ENCODE results near the gene SELENOM. TPM values are rescaled to one million over a fixed set of nuclear protein-coding genes. Genes with fewer than 3 reads are reported as not detected.

The SELENOM gene
- polyA plus RNA-seq, 1 donor (not counting 4 experiments of a cell fraction or from before 2014, with no cell fraction given) = 9.1 TPM

- dilution Hi-C loops (cut with MboI; ENCODE audit: extremely low pct_ligation_motif_present, low sequenced_read_pairs) = loop anchor here (25.0 kb wide), 1 partner anchor 93 kb away; the partner anchor contains the start of genes MORC2 and TUG1
- no peaks in the 10 kb centered on the region for H3K27me3 ChIP-seq (ENCODE audit: control insufficient read depth, extremely low read depth, insufficient read depth, low read length)
- H3K79me2 ChIP-seq (ENCODE audit: control insufficient read depth, insufficient read depth, low read length) = no peaks in the 10 kb centered on the region
- H3K9ac ChIP-seq (ENCODE audit: control insufficient read depth, extremely low read depth, insufficient read depth, low read length) = peak overlapping the region; percentile 43
- DNase-seq (ENCODE audit: low read depth, low spot score) (no peak), FAIRE-seq (no peak)
- no peaks in the 10 kb centered on the region for H4K20me1 ChIP-seq (ENCODE audit: control insufficient read depth, extremely low read depth, insufficient read depth, low read length)
- H2AFZ ChIP-seq (ENCODE audit: control insufficient read depth, low read length) = no peak overlapping the region
- peaks cover 16% of the 10 kb centered on the region for H3K4me1 ChIP-seq (ENCODE audit: control insufficient read depth, extremely low read depth, insufficient read depth, low read length)
- H3K4me2 ChIP-seq (ENCODE audit: control insufficient read depth, extremely low read depth, insufficient read depth, low read depth, low read length) = peak overlapping the region; percentile 35
- TF ChIP-seq CTCF (optimal IDR thresholded peaks at IDR 0.05 in 1 of 3, IDR thresholded peaks at IDR 0.05 in 1 of 3, conservative IDR thresholded peaks at IDR 0.05 in 1 of 3; ENCODE audit: extremely low read depth in 1 of 3, insufficient read depth in 2 of 3, low read length in 3 of 3) = no peak
- TF ChIP-seq EZH2 (IDR thresholded peaks at IDR 0.05; ENCODE audit: low read length) = no peak
- no peaks in the 10 kb centered on the region for H3K9me3 ChIP-seq (ENCODE audit: control insufficient read depth, low read depth, low read length)
- H3K9me1 ChIP-seq (ENCODE audit: control insufficient read depth, extremely low read depth, insufficient read depth, low read length) = no peaks in the 10 kb centered on the region
- peak overlapping the region; percentile 55 for H3K27ac ChIP-seq (ENCODE audit: control insufficient read depth, insufficient read depth, low read length)
- H3K4me3 ChIP-seq (ENCODE audit: control insufficient read depth in 2 of 3, extremely low read depth in 1 of 3, insufficient read depth in 2 of 3, low read depth in 1 of 3, low read length in 3 of 3) = no peak overlapping the region
- H3K36me3 ChIP-seq (ENCODE audit: control insufficient read depth in 2 of 2, extremely low read depth in 1 of 2, insufficient read depth in 2 of 2, low read length in 2 of 2) = no peaks in the 10 kb centered on the region
Observed at GRCh38 chr22:31055117-31055634, 52.2 kb downstream of the SELENOM start.

Other genes with a start within 250 kb of the SELENOM start
- 7.9 to 14.1 TPM (median 12.5 TPM) in 3 replicates for gene MORC2, start 138.8 kb downstream of the SELENOM start, polyA plus RNA-seq
- 47.7 to 84.0 TPM (median 77.1 TPM) in 3 replicates for gene TUG1, start 138.3 kb downstream of the SELENOM start, polyA plus RNA-seq
- gene SMTN, start 26.2 kb downstream of the SELENOM start, polyA plus RNA-seq = 51.1 to 131 TPM (median 61.2 TPM) in 3 replicates
- gene INPP5J, start 15.4 kb upstream of the SELENOM start, polyA plus RNA-seq = 0.14 to 0.26 TPM (median 0.22 TPM) in 3 replicates
- gene PLA2G3, start 32.9 kb upstream of the SELENOM start, polyA plus RNA-seq = 0.37 to 0.39 TPM (median 0.38 TPM) in 3 replicates
- 35.1 to 44.3 TPM (median 35.4 TPM) in 3 replicates for gene RNF185, start 52.6 kb upstream of the SELENOM start, polyA plus RNA-seq
- gene LIMK2, start 104.7 kb upstream of the SELENOM start, polyA plus RNA-seq = 28.8 to 56.3 TPM (median 42.6 TPM) in 3 replicates
- 13.3 to 25.6 TPM (median 13.9 TPM) in 3 replicates for gene PIK3IP1, start 184.9 kb upstream of the SELENOM start, polyA plus RNA-seq
- gene PATZ1, start 238.8 kb upstream of the SELENOM start, polyA plus RNA-seq = 2.5 to 5.0 TPM (median 3.4 TPM) in 3 replicates

Measured in keratinocyte (primary cell).